GM23248 (cell line): ENCODE results near the gene DPP9.

Source experiments
- EZH2 ChIP-seq: fragments of 200-600 bp; sonication (generic); IDR thresholded peaks from 2 replicates; pipeline ENCODE4 v1.6.1; 2018; ENCODE audit warnings: antibody characterized with exemption, mild to moderate bottlenecking; ENCODE audit not compliant: insufficient read depth, poor library complexity, severe bottlenecking
- EZH2phosphoT487 ChIP-seq: fragments of 200-600 bp; sonication (generic); IDR thresholded peaks from 2 replicates; pipeline ENCODE4 v1.6.1; 2018; ENCODE audit warnings: antibody characterized with exemption, moderate library complexity, mild to moderate bottlenecking, low read depth; ENCODE audit not compliant: insufficient read depth

- TF ChIP-seq EZH2 (no peak), EZH2phosphoT487 (no peak)
Observed at GRCh38 chr19:4645718-4646117, 77.9 kb downstream of the DPP9 start.
